ENCODE data around the gene MTCL1.
"Not testable (repeated sequence)": the region's sequence is repeated elsewhere in the genome, so short reads cannot be mapped to it uniquely, and the experiment has no call there.

MTCL1 gene

DNA sequence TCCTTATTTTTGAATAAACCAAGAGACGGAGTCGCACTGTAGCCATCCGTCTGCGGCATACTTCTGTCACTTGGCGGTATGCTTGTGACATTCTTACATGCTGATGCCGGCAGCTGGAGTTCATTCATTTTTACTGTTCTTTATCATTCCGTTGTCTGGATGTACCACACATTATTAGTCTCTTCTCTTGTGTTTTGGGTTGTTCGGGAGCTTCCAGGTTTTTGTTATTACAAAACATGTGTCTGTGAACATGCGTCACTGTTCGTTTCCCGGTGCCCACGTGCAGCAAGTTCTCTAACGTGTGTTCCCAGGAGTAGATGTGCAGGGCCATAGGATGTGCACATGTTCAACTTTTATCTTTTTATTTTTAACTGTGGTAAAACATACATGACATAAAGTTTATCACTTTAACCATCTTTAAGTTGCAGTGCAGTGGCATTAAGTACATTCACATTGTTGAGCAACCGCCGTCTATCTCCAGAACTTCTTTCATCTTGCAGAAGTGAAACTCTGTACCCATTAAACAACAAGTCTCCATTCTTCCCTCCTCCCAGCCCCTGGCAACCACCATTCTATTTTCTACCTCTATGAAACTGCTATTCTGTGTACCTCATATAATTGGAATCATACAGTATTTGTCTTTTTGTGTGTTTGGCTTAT lies 40.1 kb downstream of the MTCL1 start:
- DNase-seq = no peak

DNA sequence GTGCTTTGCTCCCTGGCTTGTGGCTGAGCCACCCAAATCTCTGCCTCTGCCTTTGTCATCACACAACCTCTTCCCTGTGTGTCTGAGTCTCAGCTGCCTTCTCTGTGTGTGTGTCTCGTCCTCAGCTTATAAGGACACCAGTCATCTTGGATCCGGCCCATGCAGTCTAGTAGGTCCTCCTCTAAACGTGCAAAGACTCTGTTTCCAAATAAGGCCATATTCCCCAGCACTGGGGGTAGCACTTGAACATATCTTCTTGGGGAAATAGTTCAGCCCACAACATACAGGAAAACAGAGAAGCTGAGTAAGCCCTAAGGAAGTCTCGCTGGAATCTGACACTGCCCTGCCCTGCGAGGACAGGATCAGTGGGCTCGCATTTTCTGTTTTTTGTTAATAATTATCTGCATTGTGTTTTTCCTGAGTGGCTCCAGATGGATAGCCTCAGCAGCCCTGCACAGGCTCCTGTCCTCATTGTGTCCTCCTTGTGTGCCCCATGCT lies 42.1 kb downstream of the MTCL1 start:
- DNase-seq = no peak

DNA sequence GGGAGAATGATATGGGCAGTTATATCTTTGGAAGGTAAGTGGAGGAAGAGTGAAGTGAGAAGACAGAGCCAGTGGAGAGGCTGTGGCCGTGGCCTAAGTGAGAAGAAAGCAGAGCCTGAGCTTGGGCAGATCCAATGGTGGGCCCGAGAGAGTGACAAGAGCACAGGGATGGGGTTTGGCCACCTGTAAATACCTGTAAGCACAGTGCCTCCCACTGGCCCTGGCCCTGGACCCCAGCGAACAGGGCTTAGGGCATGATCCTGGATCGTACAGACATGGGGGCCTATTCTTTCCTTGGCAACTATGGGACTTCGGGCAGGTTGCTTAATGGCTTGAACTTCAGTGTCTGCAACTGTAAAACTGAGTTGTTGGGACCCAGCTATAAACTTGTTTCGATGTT lies 44.1 kb downstream of the MTCL1 start:
- no peak for DNase-seq

DNA sequence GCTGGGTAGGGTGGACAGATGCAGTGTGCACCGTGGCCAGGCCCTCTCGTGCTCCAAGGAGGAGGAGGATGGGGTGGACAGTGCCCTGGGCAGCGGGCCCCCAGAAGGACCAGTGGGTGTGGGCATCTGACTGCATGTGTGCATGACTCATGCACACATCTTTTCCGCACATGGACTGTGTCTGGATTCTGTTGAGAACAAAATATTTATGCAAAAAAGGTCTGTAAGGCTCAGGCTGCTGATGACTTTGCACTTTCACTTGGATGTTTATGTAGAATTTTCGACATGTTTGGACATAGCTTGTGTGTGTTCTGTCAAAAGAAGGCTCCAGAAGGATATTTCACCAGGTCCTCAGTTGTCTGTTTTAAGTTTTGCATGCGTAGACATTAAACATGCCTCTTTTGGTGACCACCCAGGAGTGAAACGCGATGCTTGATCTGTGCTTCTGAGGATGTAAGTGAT lies 45.6 kb downstream of the MTCL1 start:
- no peak for DNase-seq

DNA sequence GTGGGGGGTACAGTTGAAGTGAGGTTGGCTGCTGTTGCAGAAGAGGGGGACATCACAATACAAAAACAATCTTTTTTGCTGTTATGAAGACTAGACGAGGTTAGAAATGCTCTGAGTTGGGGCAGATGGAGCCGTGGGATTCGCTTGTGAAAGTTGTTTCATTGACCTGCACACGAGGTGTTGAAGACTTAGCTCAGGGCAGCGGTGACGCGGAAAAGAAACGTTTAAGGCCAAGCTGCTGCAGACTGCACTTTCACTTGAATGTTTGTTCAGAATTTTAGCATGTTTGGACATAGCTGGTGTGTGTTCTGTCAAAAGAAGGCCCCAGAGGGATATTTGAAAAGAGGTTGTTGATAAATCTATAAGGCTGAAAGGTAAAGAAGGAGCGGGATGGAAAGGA lies 46.3 kb downstream of the MTCL1 start:
- no peak for DNase-seq

DNA sequence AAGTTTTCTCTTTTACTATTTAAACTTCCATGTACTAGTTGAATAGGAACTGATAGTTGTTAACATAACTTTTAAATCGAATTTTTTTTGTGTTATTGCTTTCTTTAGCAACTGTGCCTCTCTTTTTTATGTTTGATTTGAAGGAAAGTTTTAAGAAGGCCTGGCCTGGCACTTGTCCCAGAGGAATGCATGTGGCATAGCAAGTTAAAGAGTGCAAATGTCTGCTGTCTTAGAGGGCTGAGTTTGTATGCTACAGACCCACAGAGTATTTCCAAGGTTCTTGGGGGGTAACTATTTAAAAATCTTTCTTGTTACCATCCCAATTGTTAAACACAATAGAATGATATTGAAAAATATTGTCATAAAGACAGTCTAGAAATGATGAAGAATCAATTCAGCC lies 47.0 kb downstream of the MTCL1 start:
- DNase-seq = no peak

DNA sequence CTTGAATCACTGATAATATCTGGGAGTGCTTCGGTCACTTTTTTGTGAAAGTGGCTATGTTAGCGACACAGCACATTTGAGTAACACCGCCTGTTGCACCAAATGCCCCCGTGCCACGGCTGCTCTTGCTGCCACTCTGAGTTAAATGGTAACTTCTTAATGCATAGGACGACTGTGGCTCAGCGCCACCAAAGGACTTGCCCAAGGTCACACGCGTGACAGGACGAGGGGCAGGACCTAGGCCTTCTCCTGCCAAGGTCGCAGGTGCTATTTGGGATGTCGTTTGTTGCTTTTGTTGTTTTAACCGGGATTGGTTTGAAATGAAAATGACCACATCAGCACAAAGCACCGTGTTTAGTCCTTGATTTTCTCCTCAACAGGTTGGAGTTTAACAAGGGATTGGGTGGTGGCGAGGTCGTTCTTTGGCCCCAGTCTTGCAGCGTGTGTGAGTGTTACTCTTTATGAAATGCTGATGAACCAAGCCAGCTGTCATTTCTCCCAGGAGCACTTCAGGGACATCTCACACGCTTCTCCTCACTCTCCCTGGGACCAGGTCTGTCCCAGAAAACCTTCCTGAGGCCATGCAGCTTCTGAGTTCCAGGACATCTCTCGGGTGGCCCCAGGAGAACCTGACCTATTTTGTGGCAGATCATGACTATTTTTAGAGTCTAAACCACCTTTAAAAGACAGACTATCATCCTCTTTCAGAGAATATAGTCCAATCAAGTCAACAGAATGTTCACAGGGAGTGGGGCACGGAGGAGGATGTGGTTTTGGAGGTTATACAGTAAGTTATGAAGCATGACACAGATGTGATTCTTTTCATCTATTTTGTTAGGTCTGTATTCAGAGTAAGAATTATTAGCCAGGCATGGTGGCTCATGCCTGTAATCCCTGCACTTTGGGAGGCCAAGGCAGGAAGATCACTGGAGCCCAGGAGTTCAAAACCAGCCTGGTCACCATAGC lies 49.9 kb downstream of the MTCL1 start:
- DNase-seq = no peak

DNA sequence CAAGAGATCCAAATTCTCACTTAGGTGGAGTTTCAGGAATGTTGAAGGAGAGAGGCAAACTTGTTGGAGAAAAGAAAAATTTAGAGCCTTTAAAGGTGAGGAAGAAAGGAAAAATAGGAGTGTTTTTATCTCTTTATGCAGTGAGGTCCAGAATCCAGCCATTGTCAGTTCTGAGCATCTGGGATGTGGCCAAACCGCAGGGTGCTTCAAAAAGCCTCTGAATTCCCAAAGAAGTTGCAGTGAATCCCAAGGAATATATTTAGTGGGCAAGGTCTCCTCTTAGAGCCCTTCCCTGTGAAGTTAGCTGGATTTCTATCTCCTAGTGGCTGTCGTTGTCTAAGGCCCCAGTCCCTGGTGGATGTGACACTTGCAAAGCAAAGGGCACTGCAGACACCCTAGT lies 51.2 kb downstream of the MTCL1 start:
- no peak for DNase-seq

DNA sequence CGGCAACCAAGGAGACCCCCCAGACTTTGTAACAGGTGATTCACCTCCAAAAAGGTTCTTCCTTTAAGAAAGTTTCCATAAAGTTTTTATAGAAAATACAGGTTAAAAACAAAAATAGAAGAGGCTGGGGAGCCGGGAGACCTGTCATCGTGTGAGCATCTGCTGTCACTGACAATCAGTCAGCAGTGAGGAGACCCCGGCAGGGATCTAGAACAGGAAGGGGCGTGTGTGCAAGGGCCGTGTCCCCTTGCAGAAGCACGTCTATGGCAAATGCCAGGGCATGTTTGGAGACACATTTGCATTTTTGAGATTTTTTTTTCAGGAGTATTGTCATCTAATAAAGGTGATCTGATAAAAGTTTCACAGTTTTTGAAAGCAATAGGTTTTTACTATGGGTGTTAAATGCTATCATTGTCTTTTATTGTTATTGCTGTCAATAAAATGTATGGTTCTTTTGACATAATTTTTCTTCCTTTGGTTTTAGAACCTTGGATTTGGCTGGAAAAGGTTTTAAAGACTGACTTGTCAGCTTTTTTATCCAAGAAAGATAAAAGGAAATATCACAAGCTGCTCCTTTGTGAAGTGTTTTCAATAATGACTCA lies 52.1 kb downstream of the MTCL1 start:
- DNase-seq = no peak

DNA sequence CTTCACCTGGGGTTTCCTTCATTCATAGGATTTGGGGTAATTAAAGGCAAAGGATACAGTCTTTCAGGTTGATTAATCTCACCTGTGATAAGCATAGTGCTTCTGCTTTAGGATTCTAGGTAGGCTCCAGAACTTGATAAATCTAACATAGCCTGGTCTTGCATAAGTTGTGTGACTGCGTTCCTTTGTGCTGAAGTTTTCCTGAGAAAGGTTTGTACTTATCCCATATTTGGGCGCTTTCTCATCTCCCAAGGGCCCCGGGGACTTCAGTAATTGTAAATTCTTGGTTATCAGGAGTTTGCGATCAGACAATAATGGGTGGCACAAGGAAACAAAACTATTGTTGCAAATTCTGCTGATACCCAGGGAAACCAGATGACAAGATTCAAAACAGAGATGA lies 53.1 kb downstream of the MTCL1 start:
- no peak for DNase-seq

DNA sequence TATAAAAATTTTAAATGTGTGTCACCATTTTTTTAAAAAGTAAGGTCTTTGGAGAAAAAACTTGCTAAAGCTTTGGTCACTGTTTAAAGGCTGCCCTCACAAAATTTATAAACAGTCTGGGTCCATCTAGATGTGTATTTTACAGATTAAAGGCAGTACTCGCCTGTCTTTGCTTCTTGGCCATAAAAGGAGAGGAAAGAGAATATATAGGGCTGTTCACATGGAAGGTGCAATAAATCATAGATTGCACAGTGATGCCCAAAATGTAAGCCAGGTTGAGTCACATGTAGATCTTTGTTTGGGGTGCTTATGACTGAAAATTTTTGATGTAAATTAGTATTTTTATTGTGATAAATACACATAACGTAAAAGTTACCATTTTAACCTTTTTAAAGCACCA lies 55.6 kb downstream of the MTCL1 start:
- DNase-seq = no peak

DNA sequence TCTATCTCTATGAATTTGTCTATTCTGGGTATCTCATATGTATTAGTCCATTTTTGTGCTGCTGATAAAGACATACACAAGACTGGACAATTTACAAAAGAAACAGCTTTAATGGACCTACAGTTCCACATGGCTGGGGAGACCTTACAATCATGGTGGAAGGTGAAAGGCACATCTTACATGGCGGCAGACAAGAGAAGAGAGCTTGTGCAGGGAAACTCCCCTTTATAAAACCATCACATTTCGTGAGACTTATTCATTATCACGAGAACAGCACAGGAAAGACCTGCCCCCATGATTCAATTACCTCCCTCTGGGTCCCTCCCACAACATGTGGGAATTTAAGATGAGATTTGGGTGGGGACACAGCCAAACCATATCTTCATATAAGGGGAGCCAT lies 56.2 kb downstream of the MTCL1 start:
- DNase-seq = not testable (repeated sequence)

DNA sequence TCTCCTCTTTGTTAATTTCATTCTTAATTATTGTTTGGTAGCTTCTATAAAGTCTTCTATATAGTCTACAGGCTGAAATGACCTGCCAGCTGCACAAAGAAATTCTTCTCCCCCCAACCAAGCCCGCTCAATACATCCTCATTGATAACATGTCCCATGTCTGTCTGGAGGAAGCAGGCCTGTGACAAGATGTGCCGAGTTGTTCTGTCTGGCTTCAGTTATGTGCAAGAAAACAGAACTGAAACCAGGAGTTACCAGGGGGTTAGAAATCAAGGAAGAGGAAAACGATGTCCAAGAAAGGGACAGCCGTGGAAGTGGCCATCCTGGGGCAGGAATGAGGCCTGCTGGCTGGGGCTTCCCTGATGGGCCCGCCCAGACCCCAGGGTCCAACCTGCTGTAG lies 57.6 kb downstream of the MTCL1 start:
- no peak for DNase-seq

DNA sequence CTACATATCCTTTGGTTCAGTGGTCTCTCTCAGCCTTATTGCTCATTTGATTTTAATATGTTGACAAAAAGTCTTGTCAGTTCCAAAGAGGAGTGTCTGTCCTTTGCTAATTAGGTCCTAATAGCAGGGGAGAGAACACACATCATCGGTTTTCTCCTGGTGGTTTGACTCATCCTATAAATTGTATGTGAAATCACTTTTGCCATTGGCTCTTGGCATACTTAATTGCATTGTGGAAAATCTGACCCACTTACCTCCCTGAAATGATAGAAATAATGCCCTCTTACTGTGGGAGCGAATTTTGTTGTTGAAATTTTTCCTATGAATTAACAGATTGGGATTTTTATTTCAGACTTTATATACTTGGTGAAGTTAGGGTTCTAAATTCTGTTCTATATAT lies 58.3 kb downstream of the MTCL1 start:
- DNase-seq = no peak

DNA sequence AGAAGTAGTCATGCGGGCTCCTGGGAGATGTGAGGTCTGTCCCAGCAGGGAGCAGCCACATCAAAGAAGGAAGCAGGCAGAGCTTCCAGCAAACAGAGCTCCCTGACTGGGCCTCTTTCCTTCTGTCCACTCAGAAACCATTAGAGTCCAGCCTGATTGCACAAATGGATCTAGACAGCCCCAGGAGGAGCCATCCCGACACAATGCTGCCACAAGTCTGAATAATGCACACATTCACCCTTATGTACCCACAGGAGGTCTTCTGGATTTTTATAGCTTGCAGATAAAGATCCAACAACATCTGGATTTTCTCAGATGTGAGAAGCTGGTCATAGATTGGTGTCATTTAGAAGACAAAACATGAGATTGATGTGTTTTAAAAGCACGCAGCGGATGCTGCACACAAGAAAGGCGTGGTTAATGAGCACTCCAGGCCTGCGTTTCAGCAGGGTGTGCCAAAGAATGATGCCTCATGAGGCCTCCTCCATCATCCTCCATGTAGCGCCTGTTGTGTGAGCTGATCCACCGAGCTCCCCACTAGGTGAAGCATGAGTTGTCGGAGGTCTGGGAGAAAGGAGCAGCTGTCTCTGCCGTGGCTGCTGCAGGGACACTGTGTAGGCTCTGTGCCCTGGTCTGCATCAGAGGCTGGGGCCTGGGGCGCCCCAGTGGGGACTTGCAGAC lies 60.6 kb downstream of the MTCL1 start:
- DNase-seq = no peak

DNA sequence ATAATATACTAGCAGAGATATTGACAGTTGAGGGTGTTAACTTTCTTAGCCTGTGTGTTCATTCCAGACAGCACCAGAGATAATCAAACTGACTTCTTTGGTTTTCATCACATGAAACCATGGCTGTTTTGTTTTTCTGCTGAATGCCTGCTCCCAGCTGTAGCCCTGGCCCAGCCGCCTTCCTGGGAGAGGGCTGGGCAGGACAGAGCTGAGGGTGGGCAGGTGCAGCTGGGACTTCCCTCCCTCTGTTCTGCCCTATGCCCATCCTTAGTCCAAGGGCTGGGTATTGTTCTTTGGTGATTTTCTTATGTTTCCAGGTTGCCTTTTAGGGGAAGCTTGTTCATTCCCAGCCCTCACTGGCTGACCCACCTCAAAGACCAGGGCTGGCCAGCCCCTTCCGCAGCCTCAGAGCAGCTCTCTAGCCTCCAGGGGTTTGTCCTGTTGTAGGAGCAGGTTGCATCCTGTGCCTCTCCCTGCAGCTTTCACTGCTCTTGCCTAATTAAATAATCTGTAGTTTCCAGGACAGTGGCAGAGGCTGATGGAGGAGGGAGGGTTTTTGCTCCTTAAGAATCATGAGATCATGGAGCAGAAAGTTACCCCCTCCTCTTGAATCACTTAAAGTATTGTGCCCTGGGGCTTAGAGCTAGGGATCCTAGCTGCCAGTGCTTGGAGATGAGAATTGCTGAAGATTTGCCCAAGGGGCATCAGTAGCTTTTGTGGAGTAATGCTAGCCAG lies 61.4 kb downstream of the MTCL1 start:
- DNase-seq = no peak

DNA sequence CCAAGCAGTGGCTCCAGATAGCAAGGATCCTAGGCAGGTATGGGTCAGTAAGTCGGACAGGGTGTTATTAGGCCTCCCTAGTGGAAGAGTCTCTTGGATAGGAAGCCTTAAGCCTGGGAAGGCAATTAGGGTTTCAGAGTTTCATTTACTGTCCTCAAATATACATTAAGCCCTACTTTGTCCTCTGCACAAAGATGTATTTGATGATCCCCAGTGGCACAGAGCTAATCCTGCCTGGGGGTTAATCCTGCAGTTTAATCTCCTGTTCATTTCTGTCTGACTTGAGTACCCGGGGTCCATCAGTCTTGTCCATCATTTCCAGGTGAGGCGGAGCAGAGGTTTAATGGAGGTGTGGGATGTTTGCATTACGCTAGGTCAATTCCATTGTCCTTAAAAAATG lies 62.0 kb downstream of the MTCL1 start:
- no peak for DNase-seq

DNA sequence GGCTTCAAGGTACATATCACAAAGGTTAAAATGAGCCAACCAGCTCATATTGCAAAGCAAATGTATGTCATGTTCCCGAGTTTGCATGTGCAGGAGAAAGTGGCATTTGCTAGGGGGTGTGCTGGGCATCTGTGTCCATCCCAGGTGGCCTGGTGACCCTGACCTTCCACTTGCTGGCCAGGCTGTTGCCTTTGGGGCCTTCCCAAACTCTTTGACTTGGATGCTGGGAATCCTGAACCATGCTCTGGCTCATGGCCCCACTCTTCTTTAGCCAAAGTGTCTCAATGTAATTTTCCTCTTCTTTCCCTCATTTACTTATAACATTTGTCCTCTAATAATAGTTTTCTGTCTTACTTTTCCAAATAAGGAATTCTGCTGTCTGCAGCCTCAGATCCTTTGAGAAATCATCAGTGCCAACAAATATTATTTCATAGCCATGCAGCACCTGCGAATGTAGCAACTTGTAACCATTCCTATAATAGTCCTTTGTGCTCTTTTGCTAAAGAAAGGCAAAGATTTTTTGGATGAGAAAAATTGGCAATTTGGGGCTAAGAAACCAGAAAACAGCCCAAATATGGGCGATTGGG lies 64.2 kb downstream of the MTCL1 start:
- DNase-seq = no peak

DNA sequence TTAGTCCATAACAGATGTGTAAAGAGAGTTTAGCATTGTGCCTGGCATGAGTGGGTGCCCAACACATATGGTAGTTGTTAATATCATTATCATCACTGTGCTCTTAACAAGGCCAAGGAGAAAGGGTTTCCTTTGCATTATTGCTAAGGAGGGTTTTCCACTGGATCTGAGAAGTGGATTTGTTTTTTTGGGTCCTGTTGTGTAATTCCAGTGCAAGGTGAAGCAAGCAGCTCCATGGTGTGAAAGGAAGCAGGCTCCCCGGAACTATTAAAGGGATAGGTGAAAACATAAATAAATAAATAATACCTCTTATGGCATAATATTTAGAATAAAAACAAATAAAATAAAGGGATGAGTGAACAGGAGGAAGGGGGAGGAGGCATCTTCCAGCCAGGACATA lies 65.3 kb downstream of the MTCL1 start:
- no peak for DNase-seq

DNA sequence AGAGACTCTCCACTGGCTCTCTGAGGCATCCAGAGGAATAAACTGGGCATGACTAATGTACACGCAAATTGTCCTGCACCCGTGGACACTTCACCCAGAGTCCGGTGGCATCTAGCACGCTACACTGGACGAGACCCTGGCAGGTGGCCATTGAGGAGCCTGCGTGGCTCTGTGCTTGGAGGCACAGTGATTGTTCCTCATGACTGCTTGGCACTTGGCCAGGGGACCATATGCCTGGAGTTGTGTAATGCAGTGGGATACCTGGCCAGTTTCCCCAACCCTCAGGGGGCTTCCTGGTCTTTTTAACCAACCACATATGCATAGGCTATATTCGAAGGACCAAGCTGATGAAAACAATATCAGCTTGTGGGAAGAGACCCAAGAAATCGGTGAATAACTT lies 66.6 kb downstream of the MTCL1 start:
- peak; percentile 12 for DNase-seq

DNA sequence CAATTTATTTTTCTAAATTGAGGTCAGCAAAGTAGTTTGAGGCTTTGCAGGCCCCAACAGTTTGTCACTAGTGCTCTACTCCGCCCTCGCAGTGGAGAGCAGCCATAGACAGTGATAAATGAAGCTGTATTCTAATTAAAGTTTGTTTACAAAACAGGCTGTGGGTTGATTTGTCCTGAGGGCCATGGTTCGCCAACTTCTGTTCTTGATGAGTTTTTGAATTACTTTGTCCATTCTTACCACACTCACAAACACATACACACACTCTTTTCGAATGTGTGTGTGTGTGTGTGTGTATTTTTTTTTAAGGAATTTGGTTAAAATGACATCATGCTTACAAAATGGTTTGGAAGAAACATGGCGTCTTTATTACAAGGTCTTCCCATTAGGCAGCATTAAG lies 68.6 kb downstream of the MTCL1 start:
- no peak for DNase-seq

All from RPMI8226 (cell line).